GM12874 (cell line): ENCODE data around the gene SNX17.
A peak's percentile ranks its signal among the peaks of the same experiment; 100 is the strongest.

Experiments
- CTCF ChIP-seq: IDR thresholded peaks from 2 replicates; pipeline ENCODE4 v1.5.1; 2011; ENCODE audit warnings: low read depth, mild to moderate bottlenecking, control low read depth, low read length, moderate library complexity; ENCODE audit not compliant: insufficient read depth

The SNX17 gene

GRCh38 chr2:27398962-27399361 is 28.5 kb downstream of the SNX17 start:
- TF ChIP-seq CTCF = no peak

GRCh38 chr2:27400348-27401135 is 30.1 kb downstream of the SNX17 start:
- TF ChIP-seq CTCF = no peak

GRCh38 chr2:27407798-27408491 is 37.5 kb downstream of the SNX17 start:
- TF ChIP-seq CTCF = peak; percentile 32; the same call in 1 of the 2 replicates

GRCh38 chr2:27408601-27409320 is 38.3 kb downstream of the SNX17 start:
- TF ChIP-seq CTCF = no peak

GRCh38 chr2:27409321-27410073 is 39.1 kb downstream of the SNX17 start, which contains the start of gene PPM1G:
PPM1G (minus strand) TSS chr2:27409591; CDS start chr2:27409422, 169 bp downstream.
- TF ChIP-seq CTCF = no peak

- TF ChIP-seq CTCF = no peak
Measured at GRCh38 chr2:27412419-27413152, 42.2 kb downstream of the SNX17 start.
